Measurements from ENCODE around the gene CAPZA2.
A peak's percentile ranks its signal among the peaks of the same experiment; 100 is the strongest.

Gene CAPZA2

DNA sequence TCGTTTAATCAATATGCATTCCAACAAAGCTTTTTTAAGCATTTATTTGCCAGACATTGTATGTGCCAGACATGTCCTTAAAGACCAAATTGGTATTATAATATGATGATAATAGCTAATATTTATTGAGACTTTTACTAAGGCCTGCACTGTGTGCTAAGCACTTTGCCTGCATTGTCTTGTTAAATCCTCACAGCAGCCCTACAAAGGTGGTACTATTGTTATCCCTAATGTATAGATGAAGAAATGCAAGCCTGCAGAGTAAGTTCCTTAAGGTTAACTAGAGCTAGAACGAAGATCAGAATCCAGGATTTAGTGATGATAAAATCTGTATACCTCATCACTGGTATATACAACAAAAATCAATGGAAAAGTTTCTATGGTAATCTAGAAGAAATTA is 5.3 kb upstream of the CAPZA2 start:
- Histone ChIP-seq H3K4me1 (ENCODE audit: insufficient read depth, low read length, severe bottlenecking) (peaks cover 4% of the 10 kb centered on the region), H3K27ac (ENCODE audit: low read depth, low read length, poor library complexity, severe bottlenecking) (no peak overlapping the region), H3K4me2 (ENCODE audit: low read length) (no peak overlapping the region), H3K4me3 (ENCODE audit: low read depth, low read length, poor library complexity, severe bottlenecking) (no peak overlapping the region), H3K79me2 (ENCODE audit: insufficient read depth, low read length) (no peaks in the 10 kb centered on the region), H3K9ac (ENCODE audit: low read length) (no peak overlapping the region), H2AFZ (ENCODE audit: low read length) (no peak overlapping the region), H3K27me3 (ENCODE audit: insufficient read depth, low read length) (no peaks in the 10 kb centered on the region), H3K36me3 (ENCODE audit: insufficient read depth, low read length) (no peaks in the 10 kb centered on the region), H3K9me3 (ENCODE audit: low read length) (no peaks in the 10 kb centered on the region), H3F3A (ENCODE audit: insufficient read depth, low read length) (no peaks in the 10 kb centered on the region), H3K9me2 (ENCODE audit: low read depth, low read length) (no peaks in the 10 kb centered on the region), H4K20me1 (ENCODE audit: insufficient read depth, low read length) (no peaks in the 10 kb centered on the region)
- TF ChIP-seq, protein P1, sequence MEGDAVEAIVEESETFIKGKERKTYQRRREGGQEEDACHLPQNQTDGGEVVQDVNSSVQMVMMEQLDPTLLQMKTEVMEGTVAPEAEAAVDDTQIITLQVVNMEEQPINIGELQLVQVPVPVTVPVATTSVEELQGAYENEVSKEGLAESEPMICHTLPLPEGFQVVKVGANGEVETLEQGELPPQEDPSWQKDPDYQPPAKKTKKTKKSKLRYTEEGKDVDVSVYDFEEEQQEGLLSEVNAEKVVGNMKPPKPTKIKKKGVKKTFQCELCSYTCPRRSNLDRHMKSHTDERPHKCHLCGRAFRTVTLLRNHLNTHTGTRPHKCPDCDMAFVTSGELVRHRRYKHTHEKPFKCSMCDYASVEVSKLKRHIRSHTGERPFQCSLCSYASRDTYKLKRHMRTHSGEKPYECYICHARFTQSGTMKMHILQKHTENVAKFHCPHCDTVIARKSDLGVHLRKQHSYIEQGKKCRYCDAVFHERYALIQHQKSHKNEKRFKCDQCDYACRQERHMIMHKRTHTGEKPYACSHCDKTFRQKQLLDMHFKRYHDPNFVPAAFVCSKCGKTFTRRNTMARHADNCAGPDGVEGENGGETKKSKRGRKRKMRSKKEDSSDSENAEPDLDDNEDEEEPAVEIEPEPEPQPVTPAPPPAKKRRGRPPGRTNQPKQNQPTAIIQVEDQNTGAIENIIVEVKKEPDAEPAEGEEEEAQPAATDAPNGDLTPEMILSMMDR (IDR thresholded peaks at IDR 0.05; ENCODE audit: low read length) = no peak

DNA sequence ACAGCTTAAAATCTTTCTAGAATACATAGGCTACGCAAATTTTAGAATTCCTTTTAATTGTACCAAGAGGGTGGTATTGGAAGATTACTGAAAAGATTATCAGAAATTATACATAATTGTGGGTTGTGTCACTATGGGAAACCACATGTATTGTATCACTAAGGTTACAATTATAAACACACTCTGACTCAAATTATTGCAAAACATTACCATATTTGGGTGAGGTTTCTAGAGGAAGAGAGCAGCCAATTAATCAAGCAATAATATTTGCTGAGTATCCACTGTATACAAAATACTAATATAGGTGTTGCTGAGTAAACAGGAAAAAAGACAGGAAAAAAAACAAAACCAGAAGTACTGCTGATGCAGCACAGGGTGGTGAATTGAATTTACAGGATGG is 3.1 kb upstream of the CAPZA2 start:
- H4K20me1 ChIP-seq (ENCODE audit: insufficient read depth, low read length) = no peaks in the 10 kb centered on the region
- no peak for TF ChIP-seq EZH2 (IDR thresholded peaks at IDR 0.05; ENCODE audit: borderline replicate concordance, low read length)
- TF ChIP-seq, protein P1 (IDR thresholded peaks at IDR 0.05; ENCODE audit: low read length) = no peak
- peaks cover 16% of the 10 kb centered on the region for H3K79me2 ChIP-seq (ENCODE audit: insufficient read depth, low read length)
- H3K4me3 ChIP-seq (ENCODE audit: low read depth, low read length, poor library complexity, severe bottlenecking) = no peak overlapping the region
- no peak overlapping the region for H3K27ac ChIP-seq (ENCODE audit: low read depth, low read length, poor library complexity, severe bottlenecking)
- no peaks in the 10 kb centered on the region for H3K27me3 ChIP-seq (ENCODE audit: insufficient read depth, low read length)
- H3K4me1 ChIP-seq (ENCODE audit: insufficient read depth, low read length, severe bottlenecking) = peaks cover 15% of the 10 kb centered on the region
- H3K36me3 ChIP-seq (ENCODE audit: insufficient read depth, low read length) = no peaks in the 10 kb centered on the region
- H3K9ac ChIP-seq (ENCODE audit: low read length) = no peak overlapping the region
- H3K9me2 ChIP-seq (ENCODE audit: low read depth, low read length) = no peaks in the 10 kb centered on the region
- H3K9me3 ChIP-seq (ENCODE audit: low read length) = no peaks in the 10 kb centered on the region
- H2AFZ ChIP-seq (ENCODE audit: low read length) = no peak overlapping the region
- no peaks in the 10 kb centered on the region for H3F3A ChIP-seq (ENCODE audit: insufficient read depth, low read length)
- no peak overlapping the region for H3K4me2 ChIP-seq (ENCODE audit: low read length)

DNA sequence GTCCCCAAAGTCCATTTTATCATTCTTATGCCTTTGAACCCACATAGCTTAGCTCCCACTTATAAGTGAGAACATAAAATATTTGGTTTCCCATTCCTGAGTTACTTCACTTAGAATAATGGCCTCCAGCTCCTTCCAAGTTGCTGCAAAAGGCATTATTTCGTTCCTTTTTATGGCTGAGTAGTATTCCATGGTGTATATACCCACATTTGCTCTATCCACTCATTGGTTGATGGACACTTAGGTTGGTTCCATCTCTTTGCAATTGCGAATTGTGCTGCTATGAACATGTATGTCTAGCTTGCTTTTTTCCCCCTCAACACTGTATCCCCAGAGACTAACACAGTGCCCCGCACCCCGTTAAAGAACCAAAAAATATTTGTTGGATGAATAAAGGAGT is 670 bp upstream of the CAPZA2 start:
- Histone ChIP-seq H3K4me2 (ENCODE audit: low read length) (peak overlapping the region; percentile 58), H3F3A (ENCODE audit: insufficient read depth, low read length) (no peaks in the 10 kb centered on the region), H3K4me1 (ENCODE audit: insufficient read depth, low read length, severe bottlenecking) (peaks cover 22% of the 10 kb centered on the region), H3K36me3 (ENCODE audit: insufficient read depth, low read length) (peaks cover 4% of the 10 kb centered on the region; the same call in 1 of the 2 replicates), H3K9me2 (ENCODE audit: low read depth, low read length) (no peaks in the 10 kb centered on the region), H3K9ac (ENCODE audit: low read length) (peak overlapping the region; percentile 15; the same call in 1 of the 2 replicates), H2AFZ (ENCODE audit: low read length) (peak overlapping the region; percentile 66), H3K27me3 (ENCODE audit: insufficient read depth, low read length) (no peaks in the 10 kb centered on the region), H3K27ac (ENCODE audit: low read depth, low read length, poor library complexity, severe bottlenecking) (no peak overlapping the region), H3K79me2 (ENCODE audit: insufficient read depth, low read length) (peaks cover 40% of the 10 kb centered on the region), H4K20me1 (ENCODE audit: insufficient read depth, low read length) (no peaks in the 10 kb centered on the region), H3K9me3 (ENCODE audit: low read length) (no peaks in the 10 kb centered on the region), H3K4me3 (ENCODE audit: low read depth, low read length, poor library complexity, severe bottlenecking) (peak overlapping the region; percentile 32)
- TF ChIP-seq, protein P1 (IDR thresholded peaks at IDR 0.05; ENCODE audit: low read length) = no peak
- no peak for TF ChIP-seq EZH2 (IDR thresholded peaks at IDR 0.05; ENCODE audit: borderline replicate concordance, low read length)
